Measurements from ENCODE around the gene AGFG2. TPM values are rescaled to one million over a fixed set of nuclear protein-coding genes. Genes with fewer than 3 reads are reported as not detected.

The AGFG2 gene
- total and polyA plus RNA-seq, 2 of the 13 experiments (the other 11 are each of a cell fraction or from before 2014, with no cell fraction given): 125 to 132 TPM

DNA sequence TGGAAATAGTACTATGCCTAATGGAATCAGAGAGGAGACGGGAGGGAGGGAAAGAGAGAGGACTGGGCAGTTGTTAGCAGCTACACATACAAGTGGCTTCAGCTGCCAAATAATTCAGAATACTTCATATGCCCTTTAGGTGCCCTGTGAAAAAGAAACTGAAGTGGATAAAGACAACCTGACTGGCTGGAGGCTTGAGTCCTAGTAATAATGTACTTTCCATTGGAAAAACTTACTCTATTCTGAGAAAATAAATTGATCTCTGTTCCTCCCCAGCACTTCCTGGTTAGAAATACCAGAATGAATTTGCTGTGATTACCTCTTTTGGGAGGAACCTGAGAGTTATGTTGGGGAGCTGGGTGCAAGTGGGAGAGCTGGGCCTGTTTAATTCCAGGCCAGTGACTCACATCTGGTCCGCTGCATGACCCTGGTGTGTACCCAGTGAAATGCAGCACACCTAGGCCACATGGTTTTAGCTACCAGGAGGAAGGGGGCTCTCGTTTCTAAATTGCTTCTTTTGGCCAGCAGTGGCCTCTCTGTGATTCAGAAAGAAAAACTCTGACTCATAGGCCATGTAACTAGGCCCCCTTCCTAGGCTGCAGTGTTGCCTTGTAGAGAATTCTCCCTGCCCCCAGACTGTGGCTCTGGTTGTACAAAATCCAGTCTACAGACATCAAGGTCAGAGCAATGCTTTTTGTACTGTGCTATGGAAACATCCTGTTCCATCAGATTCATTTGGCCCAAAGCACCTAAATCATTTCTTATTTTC is 6.5 kb downstream of the AGFG2 start (continued):
- TF ChIP-seq, protein P1, sequence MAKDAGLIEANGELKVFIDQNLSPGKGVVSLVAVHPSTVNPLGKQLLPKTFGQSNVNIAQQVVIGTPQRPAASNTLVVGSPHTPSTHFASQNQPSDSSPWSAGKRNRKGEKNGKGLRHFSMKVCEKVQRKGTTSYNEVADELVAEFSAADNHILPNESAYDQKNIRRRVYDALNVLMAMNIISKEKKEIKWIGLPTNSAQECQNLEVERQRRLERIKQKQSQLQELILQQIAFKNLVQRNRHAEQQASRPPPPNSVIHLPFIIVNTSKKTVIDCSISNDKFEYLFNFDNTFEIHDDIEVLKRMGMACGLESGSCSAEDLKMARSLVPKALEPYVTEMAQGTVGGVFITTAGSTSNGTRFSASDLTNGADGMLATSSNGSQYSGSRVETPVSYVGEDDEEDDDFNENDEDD (CRISPR knock-in tag; IDR thresholded peaks at IDR 0.05; ENCODE audit: borderline replicate concordance): peak; percentile 42
- peak; percentile 48; the same call in 1 of the 2 replicates for TF ChIP-seq KAT7 (CRISPR knock-in tag; IDR thresholded peaks at IDR 0.05; ENCODE audit: borderline replicate concordance)
- no peak for TF ChIP-seq ZNF121 (CRISPR knock-in tag; IDR thresholded peaks at IDR 0.05)
- TF ChIP-seq NCOR1 (IDR thresholded peaks at IDR 0.05; ENCODE audit: borderline replicate concordance, low read length): no peak; the same call in 1 of the 2 replicates
- peak; percentile 86 for TF ChIP-seq ELF3 (CRISPR knock-in tag; IDR thresholded peaks at IDR 0.05)
- TF ChIP-seq ZNF30 (CRISPR knock-in tag; IDR thresholded peaks at IDR 0.05): no peak
- TF ChIP-seq ZNF788 (CRISPR knock-in tag; IDR thresholded peaks at IDR 0.05; ENCODE audit: borderline replicate concordance): peak; percentile 47; the same call in 1 of the 2 replicates
- no peak for TF ChIP-seq SIN3B (IDR thresholded peaks at IDR 0.05; ENCODE audit: low read length)
- TF ChIP-seq, protein P2, sequence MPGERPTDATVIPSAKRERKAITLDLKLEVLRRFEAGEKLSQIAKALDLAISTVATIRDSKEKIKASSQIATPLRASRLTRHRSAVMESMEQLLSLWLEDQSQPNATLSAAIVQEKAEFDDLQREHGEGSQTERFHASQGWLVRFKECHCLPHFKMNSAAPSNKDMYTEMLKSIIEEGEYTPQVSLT (CRISPR knock-in tag; IDR thresholded peaks at IDR 0.05; ENCODE audit: borderline replicate concordance, low read depth): peak; percentile 33; the same call in 1 of the 2 replicates
- no peak for TF ChIP-seq PRMT3 (CRISPR knock-in tag; IDR thresholded peaks at IDR 0.05; ENCODE audit: borderline replicate concordance, low read depth)
- 0 out of 2 replicates have a peak, but pooled peaks have one; percentile 38 for TF ChIP-seq TBX2 (CRISPR knock-in tag; IDR thresholded peaks at IDR 0.05; ENCODE audit: borderline replicate concordance)
- no peak for TF ChIP-seq ZNF776 (CRISPR knock-in tag; IDR thresholded peaks at IDR 0.05)
- TF ChIP-seq FOXC1 (CRISPR knock-in tag; IDR thresholded peaks at IDR 0.05; ENCODE audit: borderline replicate concordance): no peak
- TF ChIP-seq ZBTB1 (CRISPR knock-in tag; IDR thresholded peaks at IDR 0.05; ENCODE audit: borderline replicate concordance): no peak
- TF ChIP-seq ZNF546 (CRISPR knock-in tag; conservative IDR thresholded peaks at IDR 0.05): no peak
- TF ChIP-seq ZNF337 (CRISPR knock-in tag; IDR thresholded peaks at IDR 0.05; ENCODE audit: borderline replicate concordance, low read depth): no peak
- no peak for TF ChIP-seq ZNF17 (CRISPR knock-in tag; IDR thresholded peaks at IDR 0.05)
- no peak for TF ChIP-seq MAF1 (CRISPR knock-in tag; IDR thresholded peaks at IDR 0.05; ENCODE audit: borderline replicate concordance)
- TF ChIP-seq MYC (CRISPR knock-in tag; IDR thresholded peaks at IDR 0.05; ENCODE audit: borderline replicate concordance): peak; percentile 89
- TF ChIP-seq, protein P3, sequence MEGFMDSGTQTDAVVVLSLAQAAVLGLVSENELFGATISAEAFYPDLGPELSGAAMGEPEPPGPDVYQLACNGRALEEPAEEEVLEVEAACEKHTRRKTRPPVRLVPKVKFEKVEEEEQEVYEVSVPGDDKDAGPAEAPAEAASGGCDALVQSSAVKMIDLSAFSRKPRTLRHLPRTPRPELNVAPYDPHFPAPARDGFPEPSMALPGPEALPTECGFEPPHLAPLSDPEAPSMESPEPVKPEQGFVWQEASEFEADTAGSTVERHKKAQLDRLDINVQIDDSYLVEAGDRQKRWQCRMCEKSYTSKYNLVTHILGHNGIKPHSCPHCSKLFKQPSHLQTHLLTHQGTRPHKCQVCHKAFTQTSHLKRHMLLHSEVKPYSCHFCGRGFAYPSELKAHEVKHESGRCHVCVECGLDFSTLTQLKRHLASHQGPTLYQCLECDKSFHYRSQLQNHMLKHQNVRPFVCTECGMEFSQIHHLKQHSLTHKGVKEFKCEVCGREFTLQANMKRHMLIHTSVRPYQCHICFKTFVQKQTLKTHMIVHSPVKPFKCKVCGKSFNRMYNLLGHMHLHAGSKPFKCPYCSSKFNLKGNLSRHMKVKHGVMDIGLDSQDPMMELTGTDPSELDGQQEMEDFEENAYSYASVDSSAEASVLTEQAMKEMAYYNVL (CRISPR knock-in tag; IDR thresholded peaks at IDR 0.05; ENCODE audit: borderline replicate concordance): no peak; the same call in 1 of the 2 replicates
- TF ChIP-seq ZFAT (CRISPR knock-in tag; conservative IDR thresholded peaks at IDR 0.05): no peak
- no peak for TF ChIP-seq CENPT (CRISPR knock-in tag; IDR thresholded peaks at IDR 0.05; ENCODE audit: low read depth)
- no peak for TF ChIP-seq SOX13 (IDR thresholded peaks at IDR 0.05)
- peak in 1 of 2 experiments; percentile 59; a peak in 1 of 4 replicates for TF ChIP-seq SOX13 (CRISPR knock-in tag; conservative IDR thresholded peaks at IDR 0.05 in 1 of 2, IDR thresholded peaks at IDR 0.05 in 1 of 2)
- no peak for TF ChIP-seq IRX3 (CRISPR knock-in tag; IDR thresholded peaks at IDR 0.05; ENCODE audit: borderline replicate concordance, low read depth)
- TF ChIP-seq ZFP90 (CRISPR knock-in tag; IDR thresholded peaks at IDR 0.05; ENCODE audit: borderline replicate concordance): no peak
- no peak for TF ChIP-seq CEBPB (IDR thresholded peaks at IDR 0.05; ENCODE audit: borderline replicate concordance, low read depth, low read length)
